HEK293 (cell line): Measurements from ENCODE around the gene CCDC187.

ENCODE experiments used
- REST ChIP-seq: fragments of 450-650 bp; formaldehyde crosslinking; IDR thresholded peaks from 2 replicates; pipeline ENCODE4 v1.5.1; 2016; ENCODE audit warnings: missing biosample characterization, missing genetic modification characterization
- SP7 ChIP-seq: fragments of 450-650 bp; formaldehyde crosslinking; IDR thresholded peaks from 2 replicates; pipeline ENCODE4 v1.5.1; 2016; ENCODE audit warnings: missing biosample characterization, missing genetic modification characterization
- YY1 ChIP-seq: fragments of 450-650 bp; formaldehyde crosslinking; IDR thresholded peaks from 2 replicates; pipeline ENCODE4 v1.5.1; 2018; ENCODE audit warnings: missing biosample characterization, missing genetic modification characterization
- ZBTB21 ChIP-seq: fragments of 450-650 bp; formaldehyde crosslinking; IDR thresholded peaks from 2 replicates; pipeline ENCODE4 v1.5.1; 2017; ENCODE audit warnings: missing biosample characterization, missing genetic modification characterization
- ZIC2 ChIP-seq: fragments of 450-650 bp; formaldehyde crosslinking; IDR thresholded peaks from 2 replicates; pipeline ENCODE4 v1.5.1; 2016; ENCODE audit warnings: missing biosample characterization, missing genetic modification characterization
- ZNF121 ChIP-seq: fragments of 450-650 bp; formaldehyde crosslinking; IDR thresholded peaks from 2 replicates; pipeline ENCODE4 v1.5.1; 2016; ENCODE audit warnings: missing biosample characterization, missing genetic modification characterization
- ZNF132 ChIP-seq: fragments of 450-650 bp; formaldehyde crosslinking; IDR thresholded peaks from 2 replicates; pipeline ENCODE4 v1.5.1; 2017; ENCODE audit warnings: missing biosample characterization, missing genetic modification characterization, borderline replicate concordance
- ZNF133 ChIP-seq: fragments of 450-650 bp; formaldehyde crosslinking; IDR thresholded peaks from 2 replicates; pipeline ENCODE4 v1.5.1; 2016; ENCODE audit warnings: missing biosample characterization, missing genetic modification characterization
- ZNF140 ChIP-seq: fragments of 450-650 bp; formaldehyde crosslinking; IDR thresholded peaks from 2 replicates; pipeline ENCODE4 v1.5.1; 2016; ENCODE audit warnings: missing biosample characterization, missing genetic modification characterization
- ZNF239 ChIP-seq: fragments of 450-650 bp; formaldehyde crosslinking; IDR thresholded peaks from 2 replicates; pipeline ENCODE4 v1.5.1; 2016; ENCODE audit warnings: missing biosample characterization, missing genetic modification characterization
- ZNF24 ChIP-seq: fragments of 450-650 bp; formaldehyde crosslinking; IDR thresholded peaks from 2 replicates; pipeline ENCODE4 v1.5.1; 2016; ENCODE audit warnings: missing biosample characterization, missing genetic modification characterization
- TF ChIP-seq, protein P1 (sequence below): fragments of 450-650 bp; formaldehyde crosslinking; IDR thresholded peaks from 2 replicates; pipeline ENCODE4 v1.5.1; 2016; ENCODE audit warnings: missing biosample characterization, missing genetic modification characterization
- TF ChIP-seq, protein P2 (sequence below): fragments of 450-650 bp; formaldehyde crosslinking; IDR thresholded peaks from 2 replicates; pipeline ENCODE4 v1.5.1; 2016; ENCODE audit warnings: missing biosample characterization, missing genetic modification characterization

- TF ChIP-seq ZNF121 (tag by site-specific recombination) (no peak), ZBTB21 (no peak), ZNF133 (no peak), ZNF239 (tag by site-specific recombination) (no peak), YY1 (tag by site-specific recombination) (no peak), ZNF24 (tag by site-specific recombination) (no peak), REST (tag by site-specific recombination) (no peak), ZIC2 (tag by site-specific recombination) (no peak), ZNF140 (no peak), ZNF132 (tag by site-specific recombination) (no peak), SP7 (tag by site-specific recombination) (no peak)
- TF ChIP-seq, protein P1, sequence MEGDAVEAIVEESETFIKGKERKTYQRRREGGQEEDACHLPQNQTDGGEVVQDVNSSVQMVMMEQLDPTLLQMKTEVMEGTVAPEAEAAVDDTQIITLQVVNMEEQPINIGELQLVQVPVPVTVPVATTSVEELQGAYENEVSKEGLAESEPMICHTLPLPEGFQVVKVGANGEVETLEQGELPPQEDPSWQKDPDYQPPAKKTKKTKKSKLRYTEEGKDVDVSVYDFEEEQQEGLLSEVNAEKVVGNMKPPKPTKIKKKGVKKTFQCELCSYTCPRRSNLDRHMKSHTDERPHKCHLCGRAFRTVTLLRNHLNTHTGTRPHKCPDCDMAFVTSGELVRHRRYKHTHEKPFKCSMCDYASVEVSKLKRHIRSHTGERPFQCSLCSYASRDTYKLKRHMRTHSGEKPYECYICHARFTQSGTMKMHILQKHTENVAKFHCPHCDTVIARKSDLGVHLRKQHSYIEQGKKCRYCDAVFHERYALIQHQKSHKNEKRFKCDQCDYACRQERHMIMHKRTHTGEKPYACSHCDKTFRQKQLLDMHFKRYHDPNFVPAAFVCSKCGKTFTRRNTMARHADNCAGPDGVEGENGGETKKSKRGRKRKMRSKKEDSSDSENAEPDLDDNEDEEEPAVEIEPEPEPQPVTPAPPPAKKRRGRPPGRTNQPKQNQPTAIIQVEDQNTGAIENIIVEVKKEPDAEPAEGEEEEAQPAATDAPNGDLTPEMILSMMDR (tag by site-specific recombination), result no peak
- TF ChIP-seq, protein P2, sequence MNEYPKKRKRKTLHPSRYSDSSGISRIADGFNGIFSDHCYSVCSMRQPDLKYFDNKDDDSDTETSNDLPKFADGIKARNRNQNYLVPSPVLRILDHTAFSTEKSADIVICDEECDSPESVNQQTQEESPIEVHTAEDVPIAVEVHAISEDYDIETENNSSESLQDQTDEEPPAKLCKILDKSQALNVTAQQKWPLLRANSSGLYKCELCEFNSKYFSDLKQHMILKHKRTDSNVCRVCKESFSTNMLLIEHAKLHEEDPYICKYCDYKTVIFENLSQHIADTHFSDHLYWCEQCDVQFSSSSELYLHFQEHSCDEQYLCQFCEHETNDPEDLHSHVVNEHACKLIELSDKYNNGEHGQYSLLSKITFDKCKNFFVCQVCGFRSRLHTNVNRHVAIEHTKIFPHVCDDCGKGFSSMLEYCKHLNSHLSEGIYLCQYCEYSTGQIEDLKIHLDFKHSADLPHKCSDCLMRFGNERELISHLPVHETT (tag by site-specific recombination), result no peak
Observed at GRCh38 chr9:136292026-136292538, 11.8 kb downstream of the CCDC187 start.
